Muscle of leg (tissue), 11 donors: ENCODE data around the gene PLIN5. TPM values are rescaled to one million over a fixed set of nuclear protein-coding genes. Genes with fewer than 3 reads are reported as not detected.
"Not testable (repeated sequence)": the region's sequence is repeated elsewhere in the genome, so short reads cannot be mapped to it uniquely, and the experiment has no call there.

Experiments
- DNase-seq: peaks from one replicate; pipeline ENCODE4 v3.0.0; 2013
- H3K27ac ChIP-seq: one replicate; pipeline ENCODE4 v1.5.1; 2013; ENCODE audit warnings: mild to moderate bottlenecking, low read length, control low read depth
- H3K27me3 ChIP-seq: one replicate; pipeline ENCODE4 v1.6.1; 2013; ENCODE audit warnings: low read length; ENCODE audit not compliant: control insufficient read depth, insufficient read depth
- H3K36me3 ChIP-seq: one replicate; pipeline ENCODE4 v1.6.1; 2013; ENCODE audit warnings: low read length; ENCODE audit not compliant: control insufficient read depth, insufficient read depth
- H3K4me1 ChIP-seq: one replicate; pipeline ENCODE4 v1.6.1; 2013; ENCODE audit warnings: low read length; ENCODE audit not compliant: control insufficient read depth, insufficient read depth
- H3K4me3 ChIP-seq: one replicate; pipeline ENCODE4 v1.5.1; 2013; ENCODE audit warnings: low read length, control low read depth
- H3K9me3 ChIP-seq: replicated peaks from 2 replicates; pipeline ENCODE4 v1.6.1; 2013; ENCODE audit warnings: low read depth, low read length; ENCODE audit not compliant: control insufficient read depth
- WGBS: methylation state at CpG from one replicate; pipeline ENCODE4 v1.1.5; 2013; ENCODE audit warnings: missing lambda C conversion rate; ENCODE audit not compliant: insufficient coverage; 5-methylcytosine and 5-hydroxymethylcytosine counted together
- polyA plus RNA-seq, 8 donors: library from polyadenylated mRNA; unstranded; fragments of 120-200 nt; gene quantifications; one replicate each; pipeline versions ENCODE4 v1.2.1 to v1.2.3, GENCODE V29; 2013; ENCODE audit warnings: inconsistent platforms in 1 of 8, low replicate concordance in 1 of 8; ENCODE audit not compliant: insufficient read length in 8 of 8, insufficient read depth in 1 of 8
- total RNA-seq: library from RNA; stranded (reverse); fragments of 120-200 nt; gene quantifications from one replicate; pipeline ENCODE4 v1.2.4, GENCODE V29; 2013

PLIN5 gene
- total and polyA plus RNA-seq, 9 donors, result 0.83 to 5.2 (median 1.9) TPM

- H3K4me3 ChIP-seq, result no peak overlapping the region
- H3K27ac ChIP-seq, result no peak overlapping the region
- DNase-seq, result no peak
- H3K9me3 ChIP-seq, result peaks cover 8% of the 10 kb centered on the region
- peaks cover 3% of the 10 kb centered on the region for H3K4me1 ChIP-seq
- H3K27me3 ChIP-seq, result no peaks in the 10 kb centered on the region
- 78% methylated on average over 47 of the region's 77 CpGs for WGBS
- peaks cover 4% of the 10 kb centered on the region for H3K36me3 ChIP-seq
Observed at GRCh38 chr19:4542896-4543841, 8.1 kb upstream of the PLIN5 start.

- not testable (repeated sequence) for H3K4me3 ChIP-seq, H3K36me3 ChIP-seq, H3K27me3 ChIP-seq, DNase-seq, H3K9me3 ChIP-seq, H3K27ac ChIP-seq
- 85% methylated on average over 9 of the region's 12 CpGs for WGBS
- peaks cover 14% of the 10 kb centered on the region for H3K4me1 ChIP-seq
Observed at GRCh38 chr19:4541806-4542145, 6.8 kb upstream of the PLIN5 start.

- Histone ChIP-seq H3K27me3 (no peaks in the 10 kb centered on the region), H3K4me3 (no peak overlapping the region), H3K27ac (no peak overlapping the region), H3K9me3 (peaks cover 8% of the 10 kb centered on the region), H3K36me3 (no peaks in the 10 kb centered on the region), H3K4me1 (peaks cover 17% of the 10 kb centered on the region)
- DNase-seq, result no peak
- 89% methylated on average over 4 of the region's 12 CpGs for WGBS
Observed at GRCh38 chr19:4541114-4541805, 6.2 kb upstream of the PLIN5 start.

GRCh38 chr19:4539693-4540581 is 4.9 kb upstream of the PLIN5 start, which contains the start of gene LRG1:
LRG1 (minus strand) TSS chr19:4540036; CDS start chr19:4540013, 23 bp downstream.
- Histone ChIP-seq H3K36me3 (no peaks in the 10 kb centered on the region), H3K9me3 (peaks cover 8% of the 10 kb centered on the region), H3K4me1 (peaks cover 25% of the 10 kb centered on the region), H3K27ac (peak within 1 kb of the TSS; percentile 55), H3K4me3 (no peak within 1 kb of the TSS), H3K27me3 (peaks cover 4% of the 10 kb centered on the region)
- WGBS, result 71% methylated on average over 8 of the region's 14 CpGs
- DNase-seq, result peak; percentile 62

GRCh38 chr19:4539169-4539692 is 4.2 kb upstream of the PLIN5 start:
- no peak overlapping the region for H3K4me3 ChIP-seq
- peaks cover 8% of the 10 kb centered on the region for H3K9me3 ChIP-seq
- H3K27ac ChIP-seq, result no peak overlapping the region
- H3K4me1 ChIP-seq, result peaks cover 29% of the 10 kb centered on the region
- 50% methylated on average over 1 of the region's 3 CpGs for WGBS
- DNase-seq, result no peak
- H3K36me3 ChIP-seq, result no peaks in the 10 kb centered on the region
- peaks cover 8% of the 10 kb centered on the region for H3K27me3 ChIP-seq

- no peak for DNase-seq
- WGBS, result 88% methylated on average over 13 of the region's 13 CpGs
- H3K27ac ChIP-seq, result no peak overlapping the region
- H3K4me1 ChIP-seq, result peaks cover 29% of the 10 kb centered on the region
- no peaks in the 10 kb centered on the region for H3K36me3 ChIP-seq
- no peak overlapping the region for H3K4me3 ChIP-seq
- peaks cover 8% of the 10 kb centered on the region for H3K9me3 ChIP-seq
- peaks cover 8% of the 10 kb centered on the region for H3K27me3 ChIP-seq
Observed at GRCh38 chr19:4538601-4538954, 3.6 kb upstream of the PLIN5 start.

GRCh38 chr19:4537953-4538600 is 3.1 kb upstream of the PLIN5 start:
- no peak for DNase-seq
- H3K4me1 ChIP-seq, result peaks cover 29% of the 10 kb centered on the region
- 71% methylated on average over 27 of the region's 27 CpGs for WGBS

GRCh38 chr19:4536798-4537197 is 1.8 kb upstream of the PLIN5 start:
- no peak overlapping the region for H3K4me3 ChIP-seq
- H3K36me3 ChIP-seq, result no peaks in the 10 kb centered on the region
- H3K27me3 ChIP-seq, result peaks cover 8% of the 10 kb centered on the region
- no peak for DNase-seq
- peaks cover 29% of the 10 kb centered on the region for H3K4me1 ChIP-seq
- H3K9me3 ChIP-seq, result peaks cover 8% of the 10 kb centered on the region
- 26% methylated on average over 4 of the region's 5 CpGs for WGBS
- no peak overlapping the region for H3K27ac ChIP-seq

More at GRCh38 chr19:4537953-4538600, 3.1 kb upstream of the PLIN5 start:
- Histone ChIP-seq H3K9me3 (peaks cover 8% of the 10 kb centered on the region), H3K4me3 (no peak overlapping the region), H3K36me3 (no peaks in the 10 kb centered on the region), H3K27ac (no peak overlapping the region), H3K27me3 (peaks cover 8% of the 10 kb centered on the region)

GRCh38 chr19:4533835-4534424 is 1.1 kb downstream of the PLIN5 start:
- no peak overlapping the region for H3K27ac ChIP-seq
- no peaks in the 10 kb centered on the region for H3K36me3 ChIP-seq
- WGBS, result 74% methylated on average over 6 of the region's 9 CpGs
- no peak for DNase-seq
- no peaks in the 10 kb centered on the region for H3K9me3 ChIP-seq
- peaks cover 29% of the 10 kb centered on the region for H3K4me1 ChIP-seq
- peaks cover 8% of the 10 kb centered on the region for H3K27me3 ChIP-seq
- no peak overlapping the region for H3K4me3 ChIP-seq
